NCI-H2081 (cell line): ENCODE measurements around the gene ARHGEF1.

Source experiments
- DNase-seq, 2 experiments: peaks; one replicate each; lab custom pipeline; 2025; lab: John Stamatoyannopoulos, UW

Gene ARHGEF1

DNA sequence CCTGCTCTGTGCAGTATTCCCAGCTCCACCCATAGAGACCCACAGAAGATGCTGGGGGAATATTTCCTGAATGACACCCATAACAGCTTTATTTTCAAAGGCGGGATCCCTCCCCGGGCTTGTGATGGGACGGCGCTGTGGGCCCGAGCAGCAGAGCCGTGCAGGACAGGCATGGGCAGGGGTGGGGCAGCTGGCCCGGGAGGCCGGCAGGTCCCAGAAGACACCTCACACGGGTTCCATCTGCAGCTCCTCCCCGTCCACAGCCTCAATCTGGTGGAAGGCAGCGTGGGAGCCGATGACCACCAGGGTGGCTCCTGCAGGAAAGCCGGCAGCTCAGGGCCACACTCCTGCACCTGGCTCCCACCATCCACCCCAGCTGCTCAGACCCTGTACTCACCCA lies 73.6 kb downstream of the ARHGEF1 start:
- no peak for DNase-seq
